HEK293T (cell line): ENCODE measurements around the gene MIA3.

Experiments used
- CTCF ChIA-PET: fragments of 350-600 bp; formaldehyde crosslinking; extraction: SDS; loops from one replicate; lab custom pipeline; 2021; ENCODE audit warnings: antibody characterized with exemption, inconsistent platforms; lab: Yijun Ruan, JAX
- POLR2A ChIA-PET: fragments of 350-600 bp; formaldehyde crosslinking; extraction: SDS; loops from one replicate; lab custom pipeline; 2020; ENCODE audit warnings: antibody characterized with exemption, inconsistent platforms; lab: Yijun Ruan, JAX
- DNase-seq: peaks from one replicate; pipeline ENCODE4 v3.0.0; 2012; ENCODE audit warnings: mixed read lengths; ENCODE audit errors: extremely low spot score
- ARNT ChIP-seq: fragments of 450-650 bp; IDR thresholded peaks from 2 replicates; pipeline ENCODE4 v1.6.1; 2017; ENCODE audit warnings: mild to moderate bottlenecking
- BHLHE40 ChIP-seq: fragments of 450-650 bp; IDR thresholded peaks from 2 replicates; pipeline ENCODE4 v1.6.1; 2016; ENCODE audit warnings: mild to moderate bottlenecking, moderate library complexity, borderline replicate concordance
- CTBP1 ChIP-seq: fragments of 450-650 bp; IDR thresholded peaks from 2 replicates; pipeline ENCODE4 v1.6.1; 2016; ENCODE audit warnings: borderline replicate concordance
- ELF4 ChIP-seq: fragments of 450-650 bp; IDR thresholded peaks from 2 replicates; pipeline ENCODE4 v1.6.1; 2017; ENCODE audit warnings: antibody characterized with exemption
- FOXA1 ChIP-seq: fragments of 450-650 bp; IDR thresholded peaks from 2 replicates; pipeline ENCODE4 v1.6.1; 2016; ENCODE audit warnings: mild to moderate bottlenecking
- FOXK2 ChIP-seq: fragments of 450-650 bp; IDR thresholded peaks from 2 replicates; pipeline ENCODE4 v1.6.1; 2016; ENCODE audit warnings: mild to moderate bottlenecking
- FOXM1 ChIP-seq: fragments of 450-650 bp; IDR thresholded peaks from 2 replicates; pipeline ENCODE4 v1.6.1; 2017; ENCODE audit warnings: mild to moderate bottlenecking, borderline replicate concordance
- HDGF ChIP-seq: fragments of 450-650 bp; IDR thresholded peaks from 2 replicates; pipeline ENCODE4 v1.6.1; 2017; ENCODE audit warnings: antibody characterized with exemption, borderline replicate concordance
- L3MBTL2 ChIP-seq: fragments of 450-650 bp; conservative IDR thresholded peaks from 2 replicates; pipeline ENCODE4 v1.6.1; 2016; ENCODE audit warnings: mild to moderate bottlenecking
- LEF1 ChIP-seq: fragments of 450-650 bp; IDR thresholded peaks from 2 replicates; pipeline ENCODE4 v1.6.1; 2017; ENCODE audit warnings: mild to moderate bottlenecking, borderline replicate concordance
- NFRKB ChIP-seq: fragments of 450-650 bp; IDR thresholded peaks from 2 replicates; pipeline ENCODE4 v1.6.1; 2016; ENCODE audit warnings: mild to moderate bottlenecking, moderate library complexity
- SP1 ChIP-seq: fragments of 450-650 bp; IDR thresholded peaks from 2 replicates; pipeline ENCODE4 v1.6.1; 2017
- SUZ12 ChIP-seq: fragments of 450-650 bp; IDR thresholded peaks from 2 replicates; pipeline ENCODE4 v1.6.1; 2016; ENCODE audit warnings: mild to moderate bottlenecking
- TARDBP ChIP-seq: fragments of 450-650 bp; IDR thresholded peaks from 2 replicates; pipeline ENCODE4 v1.6.1; 2016
- ZNF384 ChIP-seq: fragments of 450-650 bp; IDR thresholded peaks from 2 replicates; pipeline ENCODE4 v1.6.1; 2016
- TF ChIP-seq, protein P1 (sequence below): fragments of 450-650 bp; IDR thresholded peaks from 2 replicates; pipeline ENCODE4 v1.6.1; 2016

Gene MIA3

DNA sequence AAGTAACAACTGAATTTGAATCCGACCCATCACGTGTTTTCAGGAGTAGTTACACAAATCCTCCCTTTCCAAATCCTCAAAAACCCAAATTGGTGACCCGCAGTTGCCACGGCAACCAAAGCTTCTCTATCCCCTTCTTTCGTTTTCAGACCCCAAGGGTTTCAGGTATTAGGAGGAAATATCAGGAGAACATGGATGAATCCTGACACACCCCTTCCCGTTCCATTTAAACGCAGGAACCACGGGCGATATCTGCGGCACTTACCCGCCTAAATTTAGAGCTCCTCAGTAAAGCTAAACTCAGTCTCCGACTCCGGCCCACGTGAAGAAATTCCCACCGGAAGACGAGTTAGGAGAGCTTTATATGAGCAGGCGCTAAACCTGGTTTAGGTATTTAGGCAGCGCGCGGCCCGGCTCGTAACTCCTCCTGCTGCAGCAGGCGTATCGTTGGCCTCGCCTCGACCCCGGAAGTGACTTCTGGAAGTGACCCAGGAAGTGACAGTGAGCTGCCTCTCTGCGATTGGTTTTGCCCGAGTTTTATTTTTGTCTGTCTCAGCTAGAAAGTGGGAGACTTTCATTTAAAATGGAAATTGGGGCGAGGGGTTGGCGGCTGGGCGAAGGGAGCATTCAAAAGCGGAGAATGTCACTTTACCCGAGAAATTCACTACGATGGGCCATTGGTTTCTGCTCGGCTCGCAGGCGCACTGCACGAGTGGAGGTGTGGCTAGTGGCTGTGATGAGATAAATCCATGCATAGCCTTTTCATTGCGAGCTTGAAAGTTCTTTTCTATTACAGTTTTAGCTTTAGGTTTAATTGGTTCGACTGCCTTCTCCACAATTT, 28.2 kb upstream of the MIA3 start, which contains the start of gene TAF1A:
Gene TAF1A, minus strand, starts transcription at position 472 of the 841 bp plus-strand sequence.
- peak; percentile 83 for DNase-seq
- POLR2A ChIA-PET, result interaction anchor here (0.8 to 2.4 kb wide), 13 partner anchors 10 to 124 kb away, joined by 3 to 15 read pairs (median 5); no protein-coding TSS in a partner anchor
- CTCF ChIA-PET, result interaction anchor here (0.9 to 1.0 kb wide), 2 partner anchors 45 to 134 kb away, joined by 3 to 4 read pairs; no protein-coding TSS in a partner anchor
- TF ChIP-seq LEF1 (no peak), SP1 (no peak), CTBP1 (no peak), FOXK2 (no peak), FOXA1 (no peak), ELF4 (peak; percentile 92), L3MBTL2 (peak; percentile 77)
- TF ChIP-seq, protein P1, sequence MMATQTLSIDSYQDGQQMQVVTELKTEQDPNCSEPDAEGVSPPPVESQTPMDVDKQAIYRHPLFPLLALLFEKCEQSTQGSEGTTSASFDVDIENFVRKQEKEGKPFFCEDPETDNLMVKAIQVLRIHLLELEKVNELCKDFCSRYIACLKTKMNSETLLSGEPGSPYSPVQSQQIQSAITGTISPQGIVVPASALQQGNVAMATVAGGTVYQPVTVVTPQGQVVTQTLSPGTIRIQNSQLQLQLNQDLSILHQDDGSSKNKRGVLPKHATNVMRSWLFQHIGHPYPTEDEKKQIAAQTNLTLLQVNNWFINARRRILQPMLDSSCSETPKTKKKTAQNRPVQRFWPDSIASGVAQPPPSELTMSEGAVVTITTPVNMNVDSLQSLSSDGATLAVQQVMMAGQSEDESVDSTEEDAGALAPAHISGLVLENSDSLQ, result peak; percentile 39; the same call in 1 of the 2 replicates

DNA sequence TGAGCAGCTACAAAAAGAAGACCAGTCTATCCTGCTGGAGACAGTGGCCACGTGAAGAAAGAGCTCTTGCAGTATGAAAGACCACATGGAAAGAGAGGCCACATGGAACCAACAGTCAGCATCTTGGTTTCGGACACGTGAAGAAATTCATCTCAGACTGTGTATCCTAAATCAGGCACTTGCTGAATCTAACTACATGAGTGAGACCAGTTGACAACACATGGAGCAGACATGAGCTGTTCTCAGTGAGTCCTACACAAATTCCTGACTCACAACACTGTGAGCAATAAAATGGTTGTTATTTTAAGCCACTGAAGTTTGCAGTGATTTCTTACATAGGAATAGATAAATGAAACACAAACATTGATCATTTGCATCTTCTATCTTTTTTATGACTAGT, 25.7 kb upstream of the MIA3 start:
- ChIA-PET POLR2A (no interaction called here), CTCF (no interaction called here)
- TF ChIP-seq ARNT, result no peak
- TF ChIP-seq BHLHE40, result no peak
- TF ChIP-seq ZNF384, result no peak
- TF ChIP-seq, protein P1, result no peak
- no peak for TF ChIP-seq SUZ12
- no peak for TF ChIP-seq FOXM1
- TF ChIP-seq FOXK2, result no peak
- no peak for TF ChIP-seq NFRKB
- no peak for TF ChIP-seq HDGF
- TF ChIP-seq L3MBTL2, result no peak
- TF ChIP-seq SP1, result no peak
- no peak for TF ChIP-seq LEF1
- TF ChIP-seq TARDBP, result no peak
- no peak for DNase-seq

DNA sequence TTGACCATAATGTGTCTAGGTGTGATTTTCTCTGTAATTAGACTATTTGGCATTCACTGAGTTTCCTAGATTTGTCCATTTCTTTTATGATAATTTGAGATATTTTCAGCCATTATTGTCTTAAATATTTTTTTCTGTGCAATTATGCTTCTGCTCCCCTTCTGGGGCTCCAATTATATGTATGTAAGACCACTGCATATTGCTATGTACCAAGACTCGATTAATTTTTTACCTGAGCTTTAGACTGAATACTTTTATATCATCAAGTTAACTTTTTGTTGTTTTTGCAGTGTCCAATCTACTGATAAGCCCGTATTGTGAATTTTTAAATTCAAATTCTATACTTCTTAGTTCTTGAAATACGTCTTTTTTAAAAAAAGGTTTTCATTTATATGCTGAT, 23.1 kb upstream of the MIA3 start:
- ChIA-PET POLR2A (no interaction called here), CTCF (no interaction called here)
- DNase-seq, result no peak
- TF ChIP-seq LEF1 (no peak), TARDBP (no peak), ELF4 (no peak), ARNT (no peak), SUZ12 (no peak), FOXK2 (no peak), FOXM1 (no peak), ZNF384 (no peak), SP1 (no peak), CTBP1 (no peak), L3MBTL2 (no peak), NFRKB (no peak), HDGF (no peak), FOXA1 (no peak), BHLHE40 (no peak)
- TF ChIP-seq, protein P1, result no peak

DNA sequence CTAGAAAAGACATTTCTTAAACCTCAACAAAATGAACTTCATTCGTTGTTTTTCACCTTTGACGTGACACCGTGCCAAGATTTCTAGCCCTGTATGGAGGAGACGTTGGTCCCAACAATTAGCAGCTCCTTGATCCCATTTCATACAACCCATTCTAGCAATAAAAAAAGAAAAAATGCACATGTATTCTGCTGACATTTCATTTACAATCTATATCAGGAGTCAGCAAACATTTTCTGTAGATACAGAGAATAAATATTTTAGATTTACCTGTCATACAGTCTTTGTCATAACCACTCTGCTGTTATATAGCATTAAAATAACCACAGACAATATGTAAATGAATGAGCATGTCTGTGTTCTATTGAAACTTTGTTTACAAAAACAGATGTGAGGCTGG, 21.2 kb upstream of the MIA3 start:
- ChIA-PET CTCF (no interaction called here), POLR2A (no interaction called here)
- no peak for DNase-seq
- TF ChIP-seq, protein P1, result no peak
- TF ChIP-seq SP1, result no peak
- no peak for TF ChIP-seq ELF4
- TF ChIP-seq FOXA1, result no peak
- TF ChIP-seq NFRKB, result no peak
- TF ChIP-seq SUZ12, result no peak
- no peak for TF ChIP-seq BHLHE40
- no peak for TF ChIP-seq HDGF
- no peak for TF ChIP-seq LEF1
- no peak for TF ChIP-seq CTBP1
- TF ChIP-seq L3MBTL2, result no peak
- TF ChIP-seq FOXK2, result no peak
- TF ChIP-seq ZNF384, result no peak
- no peak for TF ChIP-seq TARDBP
- no peak for TF ChIP-seq FOXM1
- no peak for TF ChIP-seq ARNT

DNA sequence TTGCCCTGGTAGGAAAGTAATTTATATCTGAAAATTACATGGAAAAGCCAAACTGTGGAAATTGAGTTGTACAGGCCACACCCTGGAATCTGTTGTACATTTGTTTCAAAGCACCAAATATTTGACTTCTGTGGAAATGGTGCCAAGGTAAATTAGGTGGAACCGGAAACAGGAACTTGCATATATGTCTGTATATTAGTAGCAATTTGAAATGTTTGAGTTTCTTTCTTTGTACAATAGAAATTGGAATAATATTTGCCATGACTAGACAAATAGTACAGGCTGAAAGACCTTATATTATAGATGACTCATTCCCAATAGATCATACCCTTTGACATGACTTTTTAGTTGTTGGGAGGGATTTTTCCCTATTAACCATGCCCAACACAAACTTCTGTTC, 17.6 kb upstream of the MIA3 start:
- ChIA-PET POLR2A (interaction anchor here (2.1 kb wide), 1 partner anchor 11 kb away, joined by 7 read pairs; the partner anchor contains the start of gene TAF1A), CTCF (no interaction called here)
- no peak for TF ChIP-seq NFRKB
- TF ChIP-seq SUZ12, result no peak
- no peak for TF ChIP-seq ELF4
- no peak for TF ChIP-seq TARDBP
- TF ChIP-seq SP1, result no peak
- TF ChIP-seq FOXA1, result no peak
- no peak for TF ChIP-seq ZNF384
- no peak for TF ChIP-seq FOXK2
- no peak for TF ChIP-seq L3MBTL2
- no peak for TF ChIP-seq LEF1
- no peak for TF ChIP-seq HDGF
- no peak for TF ChIP-seq ARNT
- DNase-seq, result no peak
